Activated T-cell treated with anti-CD3 and anti-CD28 coated beads, Interleukin-2, amount 50 U/mL, for 1 hour (primary cell): Measurements from ENCODE around the gene C10orf90.

Experiments used
- DNase-seq: peaks from one replicate; pipeline ENCODE4 v3.0.0-alpha.2; 2020

C10orf90 gene

GRCh38 chr10:126634347-126634746, 36.1 kb downstream of the C10orf90 start:
- no peak for DNase-seq

- DNase-seq: no peak
Observed at GRCh38 chr10:126632705-126633104, 37.8 kb downstream of the C10orf90 start.

GRCh38 chr10:126629925-126630624, 40.4 kb downstream of the C10orf90 start:
- no peak for DNase-seq

GRCh38 chr10:126628746-126629145, 41.7 kb downstream of the C10orf90 start:
- no peak for DNase-seq

GRCh38 chr10:126621846-126622245, 48.6 kb downstream of the C10orf90 start:
- no peak for DNase-seq

- DNase-seq: no peak
Observed at GRCh38 chr10:126618466-126618865, 52.0 kb downstream of the C10orf90 start.

- DNase-seq: no peak
Observed at GRCh38 chr10:126617733-126618132, 52.8 kb downstream of the C10orf90 start.

GRCh38 chr10:126617208-126617607, 53.3 kb downstream of the C10orf90 start:
- DNase-seq: no peak

- DNase-seq: no peak
Observed at GRCh38 chr10:126616737-126617136, 53.8 kb downstream of the C10orf90 start.

- no peak for DNase-seq
Observed at GRCh38 chr10:126611303-126611702, 59.2 kb downstream of the C10orf90 start.

- DNase-seq: no peak
Observed at GRCh38 chr10:126609566-126609965, 60.9 kb downstream of the C10orf90 start.

GRCh38 chr10:126599949-126600682, 70.4 kb downstream of the C10orf90 start:
- DNase-seq: no peak

GRCh38 chr10:126598009-126598408, 72.5 kb downstream of the C10orf90 start:
- DNase-seq: no peak

GRCh38 chr10:126597211-126597610, 73.3 kb downstream of the C10orf90 start:
- DNase-seq: no peak

GRCh38 chr10:126596472-126597016, 73.9 kb downstream of the C10orf90 start:
- no peak for DNase-seq

- no peak for DNase-seq
Observed at GRCh38 chr10:126595160-126595559, 75.3 kb downstream of the C10orf90 start.

- no peak for DNase-seq
Observed at GRCh38 chr10:126593968-126594701, 76.4 kb downstream of the C10orf90 start.

GRCh38 chr10:126592901-126593300, 77.6 kb downstream of the C10orf90 start:
- no peak for DNase-seq

GRCh38 chr10:126588024-126588423, 82.5 kb downstream of the C10orf90 start:
- no peak for DNase-seq

- DNase-seq: no peak
Observed at GRCh38 chr10:126586878-126587277, 83.6 kb downstream of the C10orf90 start.

GRCh38 chr10:126586128-126586527, 84.4 kb downstream of the C10orf90 start:
- no peak for DNase-seq

- no peak for DNase-seq
Observed at GRCh38 chr10:126585249-126586017, 85.1 kb downstream of the C10orf90 start.

- no peak for DNase-seq
Observed at GRCh38 chr10:126584836-126585235, 85.7 kb downstream of the C10orf90 start.
